T-helper 2 cell treated with Interferon-gamma antibody and Interleukin-4, amounts not matched to agents 100 ng/mL and 5 ng/mL, for 36 hours (primary cell): ENCODE data around the gene SMIM35. TPM values are rescaled to one million over a fixed set of nuclear protein-coding genes. Genes with fewer than 3 reads are reported as not detected.
"Not testable (repeated sequence)": the region's sequence is repeated elsewhere in the genome, so short reads cannot be mapped to it uniquely, and the experiment has no call there.

Experiments used
- intact Hi-C: fragments of 100-400 bp; cut with micrococcal nuclease; formaldehyde crosslinking; loops from one replicate; pipeline ENCODE4 v1.15.1; 2023
- total RNA-seq: library from RNA; stranded (reverse); gene quantifications from 2 replicates; pipeline ENCODE4 v1.2.3, GENCODE V29; 2022

The SMIM35 gene
- total RNA-seq, 1 donor from 2014 or later = 3.9 TPM

DNA sequence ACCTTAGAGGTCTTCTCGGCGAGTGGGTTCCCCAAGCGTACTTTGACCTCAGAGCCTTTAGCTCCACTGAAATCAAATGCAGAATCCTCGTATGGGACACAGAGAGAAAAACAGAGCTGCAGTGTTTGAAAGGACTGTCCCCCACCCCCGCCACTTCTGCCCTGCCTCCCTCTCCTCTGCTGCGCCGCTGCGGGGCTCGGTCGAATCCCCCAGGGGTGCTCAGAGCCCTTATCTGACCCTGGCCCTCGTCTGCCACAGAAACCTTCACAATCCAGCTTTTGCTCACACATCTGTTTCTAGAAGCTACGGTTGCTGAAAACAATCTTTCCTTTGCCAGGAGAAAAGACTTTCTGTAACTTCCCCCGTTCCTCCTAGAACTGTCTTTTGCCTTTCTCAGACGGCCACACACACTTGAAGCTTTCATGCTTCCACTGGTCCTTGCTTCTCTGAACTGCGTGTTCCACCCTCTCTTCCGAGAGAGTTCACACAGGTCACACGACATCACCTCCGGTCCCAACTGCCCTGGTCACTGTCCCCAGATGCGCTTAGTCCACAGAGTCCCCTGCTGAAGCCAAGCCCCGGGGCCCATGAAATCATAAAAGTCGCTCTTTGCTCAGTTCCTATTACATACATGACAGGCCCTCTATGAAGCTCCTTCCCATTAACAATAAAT lies 3.7 kb downstream of the SMIM35 start:
- intact Hi-C loops = no loop called here

GRCh38 chr11:118081241-118081958 lies 5.4 kb downstream of the SMIM35 start:
- intact Hi-C loops = no loop called here

GRCh38 chr11:118080296-118080695 lies 6.5 kb downstream of the SMIM35 start:
- intact Hi-C loops = no loop called here

DNA sequence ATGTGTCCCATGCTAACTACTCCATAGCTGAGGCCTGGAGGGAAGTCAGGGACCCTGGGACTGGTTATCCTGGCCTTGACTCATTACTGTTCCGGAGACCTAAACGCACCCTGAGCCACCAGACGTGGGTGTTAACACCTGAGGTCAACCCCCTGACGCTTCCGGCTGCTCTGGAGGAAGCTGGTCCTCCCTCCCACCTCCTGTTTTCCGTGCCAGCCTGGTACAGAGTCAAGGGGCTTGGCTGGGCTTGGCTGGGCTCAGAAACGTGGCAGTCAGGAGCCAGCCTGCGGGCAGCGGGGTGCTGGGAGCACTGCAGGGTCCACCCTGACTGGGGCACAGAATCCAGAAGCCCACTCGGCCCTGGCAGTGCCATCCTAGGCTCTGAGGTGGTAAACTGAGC lies 7.3 kb downstream of the SMIM35 start:
- intact Hi-C loops = no loop called here

GRCh38 chr11:118078911-118079411 lies 7.8 kb downstream of the SMIM35 start:
- intact Hi-C loops = no loop called here

DNA sequence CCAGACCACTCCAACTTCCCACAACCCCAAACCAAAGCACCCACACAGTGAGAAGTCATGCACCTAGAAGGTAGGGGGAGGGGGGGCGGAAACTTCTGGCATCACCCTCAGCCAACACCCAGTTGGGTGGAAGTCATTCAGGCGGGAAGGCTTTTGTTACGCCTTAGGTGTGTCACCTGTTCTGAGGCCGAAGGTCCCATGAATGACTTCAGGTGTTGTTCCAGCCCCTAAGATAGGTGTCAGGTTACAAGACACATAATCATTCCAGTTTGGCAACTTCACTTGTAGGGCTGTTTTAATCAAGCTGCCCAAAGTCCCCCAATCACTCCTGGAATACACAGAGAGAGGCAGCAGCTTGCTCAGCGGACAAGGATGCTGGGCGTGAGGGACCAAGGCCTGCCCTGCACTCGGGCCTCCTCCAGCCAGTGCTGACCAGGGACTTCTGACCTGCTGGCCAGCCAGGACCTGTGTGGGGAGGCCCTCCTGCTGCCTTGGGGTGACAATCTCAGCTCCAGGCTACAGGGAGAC lies 9.9 kb downstream of the SMIM35 start, which contains the start of gene TMPRSS4:
TSS of gene TMPRSS4 (plus strand) at position 325 of the 528 bp plus-strand sequence. CDS start 225 bp downstream, outside the sequence.
- intact Hi-C loops = no loop called here

DNA sequence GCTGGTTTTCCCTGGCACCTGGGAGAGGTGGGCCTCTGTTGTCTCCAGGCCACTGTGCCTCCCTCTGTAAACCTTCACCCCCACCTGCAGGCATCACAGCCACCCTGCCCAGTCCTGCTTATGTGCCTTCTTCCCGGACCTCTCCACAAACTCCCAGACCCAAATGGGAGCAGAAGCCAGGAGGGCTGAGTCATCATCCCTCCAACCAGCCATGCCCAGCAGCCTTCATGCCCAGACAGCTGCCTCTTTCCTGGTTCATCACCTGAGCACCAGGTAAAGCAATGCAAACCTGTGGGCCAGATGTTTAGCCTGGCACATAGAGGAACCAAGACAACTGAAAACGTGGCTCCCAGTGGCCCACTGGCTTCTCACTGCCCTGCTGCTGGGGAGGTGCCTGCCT lies 12.0 kb downstream of the SMIM35 start:
- intact Hi-C loops = no loop called here

- intact Hi-C loops = no loop called here
Observed at GRCh38 chr11:118074091-118074685, 12.6 kb downstream of the SMIM35 start.

- intact Hi-C loops = no loop called here
Observed at GRCh38 chr11:118073554-118073953, 13.2 kb downstream of the SMIM35 start.

- intact Hi-C loops = no loop called here
Observed at GRCh38 chr11:118071416-118072030, 15.2 kb downstream of the SMIM35 start.

GRCh38 chr11:118068945-118069612 lies 17.7 kb downstream of the SMIM35 start:
- intact Hi-C loops = no loop called here

DNA sequence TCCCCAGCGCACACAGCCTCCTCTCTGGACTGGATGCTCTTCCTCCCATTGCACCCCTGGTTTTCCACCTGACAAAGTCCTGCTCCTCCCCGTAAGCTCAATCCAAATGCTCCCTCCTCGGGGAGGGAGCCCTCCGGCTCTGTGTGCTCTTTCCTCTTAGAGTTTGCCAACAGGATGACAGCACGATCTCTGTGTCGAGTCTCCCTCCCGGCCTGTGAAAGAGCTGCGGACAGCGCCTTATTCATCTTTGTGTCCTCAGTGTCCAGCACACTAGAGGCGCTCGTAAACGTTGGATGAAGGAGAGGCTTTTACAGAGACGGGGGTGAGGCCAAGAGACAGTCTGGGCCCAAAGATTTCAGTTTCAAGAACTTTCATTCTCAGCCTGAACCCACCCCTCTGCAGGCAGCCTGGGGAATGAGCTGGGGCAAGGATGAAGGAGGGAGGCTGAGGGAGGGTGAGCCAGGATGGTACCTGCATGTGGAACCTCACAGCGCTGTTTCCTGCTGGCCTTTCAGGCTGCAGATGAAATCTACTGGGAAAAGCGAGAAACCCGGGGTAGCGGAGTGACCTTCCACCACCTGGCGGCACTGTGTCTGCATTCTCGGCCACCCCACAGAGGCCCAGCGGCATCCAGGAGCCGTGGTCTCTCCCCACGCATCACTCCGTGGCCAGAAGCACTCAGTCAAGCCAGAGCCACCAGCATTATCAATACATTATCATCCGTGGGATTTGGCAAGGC lies 18.4 kb downstream of the SMIM35 start:
- intact Hi-C loops = no loop called here

GRCh38 chr11:118067006-118067405 lies 19.8 kb downstream of the SMIM35 start:
- intact Hi-C loops = no loop called here

- intact Hi-C loops = no loop called here
Observed at GRCh38 chr11:118065384-118065783, 21.4 kb downstream of the SMIM35 start.

DNA sequence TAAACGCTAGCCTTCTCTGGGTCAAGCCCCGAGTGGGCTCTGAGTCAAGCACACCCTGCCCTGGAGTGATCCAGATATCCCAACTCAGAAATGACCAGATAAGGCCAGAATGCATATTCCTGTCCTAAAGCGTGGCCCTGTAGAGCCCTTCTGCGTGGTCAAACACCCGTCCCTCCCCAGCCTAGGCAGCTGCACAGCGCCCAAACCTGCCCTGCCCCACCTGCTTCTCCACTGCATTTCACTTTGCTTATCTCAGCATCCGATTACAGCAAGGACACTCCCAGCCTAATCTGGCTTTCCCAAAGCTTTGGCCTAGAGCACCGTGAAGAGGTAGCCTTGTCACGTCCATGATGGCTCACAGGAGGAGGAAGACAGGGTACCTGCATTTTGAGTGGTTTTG lies 21.8 kb downstream of the SMIM35 start:
- intact Hi-C loops = no loop called here

- intact Hi-C loops = not testable (repeated sequence)
Observed at GRCh38 chr11:118062631-118063030, 24.1 kb downstream of the SMIM35 start.

DNA sequence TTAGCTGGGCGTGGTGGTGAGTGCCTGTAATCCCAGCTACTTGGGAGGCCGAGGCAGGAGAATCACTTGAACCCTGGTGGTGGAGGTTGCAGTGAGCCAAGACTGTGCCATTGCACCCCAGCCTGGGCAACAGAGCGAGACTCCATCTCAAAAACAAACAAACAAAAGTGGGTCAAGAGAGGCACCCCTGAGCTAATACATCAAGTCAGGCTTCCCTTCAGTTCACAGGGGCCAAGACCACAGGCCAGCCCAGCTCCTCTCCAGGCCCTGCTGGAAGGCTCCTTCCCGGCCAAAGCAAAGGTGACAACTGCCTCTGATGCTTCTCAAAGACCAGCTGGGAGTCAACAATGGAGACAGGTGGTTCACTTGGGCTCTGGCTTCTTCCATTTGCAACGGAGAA lies 24.6 kb downstream of the SMIM35 start:
- intact Hi-C loops = not testable (repeated sequence)

DNA sequence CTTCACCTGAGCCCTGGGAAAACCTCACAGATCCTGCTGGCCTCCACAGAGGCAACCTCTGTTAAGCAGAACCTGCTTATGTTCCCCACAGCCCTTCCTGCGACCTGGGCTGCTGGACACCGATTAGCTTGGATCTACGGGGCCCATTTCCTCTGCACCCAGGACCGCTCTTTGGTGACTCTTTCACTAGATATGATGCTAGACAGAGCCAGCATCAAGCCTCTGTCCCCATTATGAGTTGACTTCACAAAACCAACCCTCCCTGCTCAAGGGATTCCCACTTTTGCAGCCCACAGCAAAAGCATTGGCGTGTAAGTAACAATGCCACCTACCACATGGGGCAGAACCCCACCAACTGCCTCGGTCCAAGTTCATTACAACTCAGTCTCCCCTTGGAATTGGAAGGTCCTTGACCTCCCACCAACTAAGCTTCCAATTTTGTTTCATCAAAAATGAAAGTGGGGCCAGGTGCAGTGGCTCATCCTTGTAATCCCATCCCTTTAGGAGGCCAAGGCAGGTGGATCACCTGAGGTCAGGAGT lies 25.1 kb downstream of the SMIM35 start:
- intact Hi-C loops = no loop called here

- intact Hi-C loops = no loop called here
Observed at GRCh38 chr11:118060869-118061268, 25.9 kb downstream of the SMIM35 start.

DNA sequence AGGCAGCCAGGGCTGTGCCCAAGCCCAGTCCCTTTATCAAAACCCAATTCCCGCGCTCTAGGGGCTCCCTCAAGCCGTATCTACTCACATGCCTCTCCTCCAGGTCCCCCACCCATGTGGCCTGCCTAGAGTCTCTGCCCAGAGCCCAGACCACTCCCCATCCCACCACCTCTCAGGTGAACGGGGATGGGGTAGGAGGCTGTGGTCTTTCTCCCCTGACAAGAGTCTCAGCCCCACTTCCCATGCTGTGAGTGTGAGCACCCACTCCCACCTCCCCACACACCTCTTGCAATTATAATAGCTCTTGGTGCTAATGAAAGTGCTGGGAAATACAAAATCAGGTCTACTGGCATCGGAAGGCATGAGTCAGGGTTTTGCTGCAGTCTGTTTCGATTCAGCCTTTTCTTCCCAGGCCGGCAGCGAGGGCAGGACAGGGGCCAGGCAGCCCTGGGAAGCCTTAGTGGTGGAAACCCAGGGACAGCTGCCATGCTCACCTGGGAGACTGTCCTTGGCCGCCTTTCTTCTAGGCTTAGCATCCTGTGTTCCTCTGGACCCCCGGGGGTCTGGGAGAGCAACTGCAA lies 26.6 kb downstream of the SMIM35 start:
- intact Hi-C loops = no loop called here
